Measurements from ENCODE around the gene NCKAP5.

Gene NCKAP5

GRCh38 chr2:133360882-133361281 lies 207.4 kb downstream of the NCKAP5 start:
- no peak for TF ChIP-seq CTCF (IDR thresholded peaks at IDR 0.05; ENCODE audit: extremely low read depth, insufficient read depth, missing control alignments)
- no peak for DNase-seq (ENCODE audit: low spot score)
- in situ Hi-C loops (cut with MboI; ENCODE audit: low pct_unique_long_range_greater_than_20kb, low sequenced_read_pairs, unreplicated experiment): no loop called here

GRCh38 chr2:133360190-133360589 lies 208.1 kb downstream of the NCKAP5 start:
- no peak for TF ChIP-seq CTCF (IDR thresholded peaks at IDR 0.05; ENCODE audit: extremely low read depth, insufficient read depth, missing control alignments)
- in situ Hi-C loops (cut with MboI; ENCODE audit: low pct_unique_long_range_greater_than_20kb, low sequenced_read_pairs, unreplicated experiment): no loop called here
- DNase-seq (ENCODE audit: low spot score): no peak

GRCh38 chr2:133352719-133353118 lies 215.5 kb downstream of the NCKAP5 start:
- no peak for DNase-seq (ENCODE audit: low spot score)
- in situ Hi-C loops (cut with MboI; ENCODE audit: low pct_unique_long_range_greater_than_20kb, low sequenced_read_pairs, unreplicated experiment): no loop called here
- TF ChIP-seq CTCF (IDR thresholded peaks at IDR 0.05; ENCODE audit: extremely low read depth, insufficient read depth, missing control alignments): no peak

GRCh38 chr2:133346654-133347053 lies 221.6 kb downstream of the NCKAP5 start:
- TF ChIP-seq CTCF (IDR thresholded peaks at IDR 0.05; ENCODE audit: extremely low read depth, insufficient read depth, missing control alignments): no peak
- DNase-seq (ENCODE audit: low spot score): no peak
- in situ Hi-C loops (cut with MboI; ENCODE audit: low pct_unique_long_range_greater_than_20kb, low sequenced_read_pairs, unreplicated experiment): no loop called here

- DNase-seq (ENCODE audit: low spot score): no peak
- in situ Hi-C loops (cut with MboI; ENCODE audit: low pct_unique_long_range_greater_than_20kb, low sequenced_read_pairs, unreplicated experiment): no loop called here
- TF ChIP-seq CTCF (IDR thresholded peaks at IDR 0.05; ENCODE audit: extremely low read depth, insufficient read depth, missing control alignments): no peak
Measured at GRCh38 chr2:133345638-133346037, 222.6 kb downstream of the NCKAP5 start.

- DNase-seq (ENCODE audit: low spot score): no peak
- TF ChIP-seq CTCF (IDR thresholded peaks at IDR 0.05; ENCODE audit: extremely low read depth, insufficient read depth, missing control alignments): no peak
- in situ Hi-C loops (cut with MboI; ENCODE audit: low pct_unique_long_range_greater_than_20kb, low sequenced_read_pairs, unreplicated experiment): no loop called here
Measured at GRCh38 chr2:133344849-133345248, 223.4 kb downstream of the NCKAP5 start.

- no peak for DNase-seq (ENCODE audit: low spot score)
- no peak for TF ChIP-seq CTCF (IDR thresholded peaks at IDR 0.05; ENCODE audit: extremely low read depth, insufficient read depth, missing control alignments)
- in situ Hi-C loops (cut with MboI; ENCODE audit: low pct_unique_long_range_greater_than_20kb, low sequenced_read_pairs, unreplicated experiment): no loop called here
Measured at GRCh38 chr2:133343018-133343352, 225.3 kb downstream of the NCKAP5 start.
